H1 (cell line): ENCODE data around the gene TMCC3. TPM values are rescaled to one million over a fixed set of nuclear protein-coding genes. Genes with fewer than 3 reads are reported as not detected.

Experiments used
- CTCF ChIA-PET: fragments of 300-600 bp; sonication (Branson Sonifier 250); formaldehyde crosslinking; loops from one replicate; lab custom pipeline; 2021; ENCODE audit not compliant: partially characterized antibody; lab: Charles Lee
- POLR2A ChIA-PET: fragments of 300-600 bp; sonication (Branson Sonifier 250); formaldehyde crosslinking; loops from one replicate; lab custom pipeline; 2021; ENCODE audit warnings: inconsistent platforms; ENCODE audit not compliant: partially characterized antibody; lab: Charles Lee
- DNase-seq, 2 experiments: peaks; one replicate each; pipeline versions ENCODE4 v3.0.0 to v3.0.0-alpha.2; 2010 to 2022; ENCODE audit warnings: low spot score in 2 of 2, low read depth in 1 of 2, mixed read lengths in 1 of 2
- FAIRE-seq: peaks from 2 replicates; lab custom pipeline; 2011; peaks lifted over from hg19 to GRCh38; lab: Jason Lieb, UNC
- H2AFZ ChIP-seq: 2 replicates; pipeline ENCODE4 v1.8.1; 2012; ENCODE audit warnings: low read length, inconsistent platforms
- H2AK5ac ChIP-seq: 2 replicates; pipeline ENCODE4 v1.6.1; 2013; ENCODE audit warnings: low read depth, low read length
- H2BK120ac ChIP-seq: replicated peaks from 2 replicates; pipeline ENCODE3; 2013; ENCODE audit warnings: low read depth, low read length, inconsistent platforms
- H2BK12ac ChIP-seq: 2 replicates; pipeline ENCODE4 v1.6.1; 2013; ENCODE audit warnings: low read depth, low read length
- H2BK15ac ChIP-seq: 2 replicates; pipeline ENCODE4 v1.6.1; 2013; ENCODE audit warnings: low read length
- H2BK20ac ChIP-seq: 2 replicates; pipeline ENCODE4 v1.6.1; 2013; ENCODE audit warnings: low read length
- H2BK5ac ChIP-seq: 2 replicates; pipeline ENCODE4 v1.6.1; 2013; ENCODE audit warnings: low read depth, low read length
- H3K14ac ChIP-seq: 2 replicates; pipeline ENCODE4 v1.6.1; 2013; ENCODE audit warnings: inconsistent platforms; ENCODE audit not compliant: insufficient read length
- H3K18ac ChIP-seq: 2 replicates; pipeline ENCODE4 v1.6.1; 2013; ENCODE audit warnings: low read length; ENCODE audit errors: extremely low read depth
- H3K23ac ChIP-seq: 2 replicates; pipeline ENCODE4 v1.6.1; 2013; ENCODE audit warnings: inconsistent platforms; ENCODE audit not compliant: insufficient read length
- H3K23me2 ChIP-seq: 2 replicates; pipeline ENCODE4 v1.6.1; 2013; ENCODE audit warnings: low read depth, low read length
- H3K27ac ChIP-seq: 2 replicates; pipeline ENCODE4 v1.6.1; 2011; ENCODE audit warnings: low read depth, low read length, inconsistent platforms
- H3K27me3 ChIP-seq, 4 experiments: replicated peaks in 1 of 4; 1 replicate in 1 of 4; 2 replicates in 3 of 4; pipeline versions ENCODE4 v1.6.1 to v1.8.1; 2011 to 2013; ENCODE audit warnings: low read length in 3 of 4, mild to moderate bottlenecking in 3 of 4, inconsistent platforms in 2 of 4, mixed read lengths in 2 of 4, moderate library complexity in 1 of 4; ENCODE audit not compliant: control insufficient read depth in 3 of 4, insufficient read depth in 3 of 4; ENCODE audit errors: extremely low read depth in 1 of 4
- H3K36me3 ChIP-seq, 4 experiments: 2 replicates each; pipeline versions ENCODE4 v1.6.1 to v1.8.1; 2011 to 2013; ENCODE audit warnings: mild to moderate bottlenecking in 4 of 4, low read length in 3 of 4, moderate library complexity in 2 of 4, control low read depth in 1 of 4, inconsistent platforms in 1 of 4; ENCODE audit not compliant: insufficient read depth in 4 of 4, control insufficient read depth in 2 of 4
- H3K4ac ChIP-seq: replicated peaks from 2 replicates; pipeline ENCODE3; 2013; ENCODE audit warnings: low read length, low read depth, mixed read lengths, inconsistent platforms; ENCODE audit not compliant: insufficient read length
- H3K4me1 ChIP-seq, 4 experiments: replicated peaks in 1 of 4; 1 replicate in 1 of 4; 2 replicates in 3 of 4; pipeline versions ENCODE4 v1.6.1 to v1.8.1; 2011 to 2013; ENCODE audit warnings: low read length in 3 of 4, inconsistent platforms in 2 of 4, mixed read lengths in 1 of 4; ENCODE audit not compliant: insufficient read depth in 4 of 4, control insufficient read depth in 3 of 4
- H3K4me2 ChIP-seq, 2 experiments: 2 replicates each; pipeline versions ENCODE4 v1.6.1 to v1.8.1; 2011 to 2013; ENCODE audit warnings: low read depth in 2 of 2, low read length in 2 of 2, control low read depth in 1 of 2, inconsistent platforms in 1 of 2, mild to moderate bottlenecking in 1 of 2; ENCODE audit not compliant: insufficient read depth in 1 of 2
- H3K4me3 ChIP-seq, 4 experiments: fragments of 200-600, 300-600 bp in 1 of 4; sonication (generic), shearing (Covaris generic), sonication (Bioruptor Twin) in 1 of 4; 2 replicates each; pipeline versions ENCODE4 v1.5.1 to v1.8.1; 2011 to 2016; ENCODE audit warnings: low read length in 4 of 4, low read depth in 3 of 4, control low read depth in 2 of 4, inconsistent platforms in 2 of 4, mild to moderate bottlenecking in 2 of 4, mixed read lengths in 1 of 4, moderate library complexity in 1 of 4; ENCODE audit not compliant: insufficient read depth in 2 of 4; ENCODE audit errors: extremely low read depth in 1 of 4
- H3K56ac ChIP-seq: replicated peaks from 2 replicates; pipeline ENCODE3; 2013; ENCODE audit warnings: low read depth, mild to moderate bottlenecking, mixed read lengths, low read length, inconsistent platforms; ENCODE audit not compliant: insufficient read length
- H3K79me1 ChIP-seq: 2 replicates; pipeline ENCODE4 v1.6.1; 2013; ENCODE audit warnings: low read depth, low read length, control low read depth
- H3K79me2 ChIP-seq, 2 experiments: 2 replicates each; pipeline versions ENCODE4 v1.6.1 to v1.8.1; 2012 to 2013; ENCODE audit warnings: low read length in 2 of 2, mild to moderate bottlenecking in 2 of 2, inconsistent platforms in 1 of 2; ENCODE audit not compliant: insufficient read depth in 2 of 2, control insufficient read depth in 1 of 2
- H3K9ac ChIP-seq, 4 experiments: replicated peaks in 1 of 4; 1 replicate in 1 of 4; 2 replicates in 3 of 4; pipeline versions ENCODE4 v1.6.1 to v1.8.1; 2011 to 2013; ENCODE audit warnings: low read depth in 3 of 4, low read length in 3 of 4, control low read depth in 2 of 4, mild to moderate bottlenecking in 2 of 4, moderate library complexity in 2 of 4, inconsistent platforms in 1 of 4; ENCODE audit errors: extremely low read depth in 1 of 4
- H3K9me3 ChIP-seq, 2 experiments: 2 replicates each; pipeline versions ENCODE4 v1.6.1 to v1.8.1; 2012 to 2013; ENCODE audit warnings: mild to moderate bottlenecking in 2 of 2, moderate library complexity in 2 of 2, control low read depth in 1 of 2, inconsistent platforms in 1 of 2, low read depth in 1 of 2, low read length in 1 of 2, mixed read lengths in 1 of 2; ENCODE audit not compliant: insufficient read depth in 2 of 2
- H4K20me1 ChIP-seq, 2 experiments: replicated peaks in 1 of 2; 2 replicates each; pipeline versions ENCODE3 to v1.8.1; 2011 to 2013; ENCODE audit warnings: inconsistent platforms in 2 of 2, low read length in 2 of 2, mild to moderate bottlenecking in 1 of 2; ENCODE audit not compliant: insufficient read depth in 2 of 2, control insufficient read depth in 1 of 2
- H4K5ac ChIP-seq: 2 replicates; pipeline ENCODE4 v1.6.1; 2013; ENCODE audit warnings: low read length, low read depth, mixed read lengths, inconsistent platforms; ENCODE audit not compliant: insufficient read length
- H4K8ac ChIP-seq: 2 replicates; pipeline ENCODE4 v1.8.0; 2013; ENCODE audit warnings: mild to moderate bottlenecking, moderate library complexity, low read length, inconsistent platforms; ENCODE audit not compliant: insufficient read depth; ENCODE audit errors: extremely low read depth
- H4K91ac ChIP-seq: replicated peaks from 2 replicates; pipeline ENCODE3; 2013; ENCODE audit warnings: low read length, mixed read lengths, inconsistent platforms; ENCODE audit not compliant: insufficient read length
- TAF7 ChIP-seq: optimal IDR thresholded peaks from 2 replicates; pipeline ENCODE3; 2011; ENCODE audit warnings: low read depth, mild to moderate bottlenecking, inconsistent platforms, low read length, moderate library complexity, borderline replicate concordance
- WGBS, 2 experiments: shearing (Covaris generic) in 1 of 2; methylation state at CpG; one replicate each; pipeline versions ENCODE4 v1.1.6 to v1.1.7; 2013 to 2015; ENCODE audit warnings: low lambda C conversion rate in 2 of 2, mixed read lengths in 2 of 2, inconsistent platforms in 1 of 2, low coverage in 1 of 2, missing lambda C conversion rate in 1 of 2; ENCODE audit not compliant: insufficient replicate concordance in 2 of 2, insufficient coverage in 1 of 2, insufficient read length in 1 of 2; ENCODE audit errors: extremely low coverage in 1 of 2, missing lambda C conversion rate in 1 of 2; 5-methylcytosine and 5-hydroxymethylcytosine counted together
- polyA plus RNA-seq, 7 experiments: library from polyadenylated mRNA; depleted of rRNA in 3 of 7; stranded (reverse) in 5 of 7; unstranded in 2 of 7; fragments of >200 nt in 5 of 7; fragments of 200-250 nt in 2 of 7; gene quantifications; 1 replicate in 5 of 7; 2 replicates in 1 of 7; 4 replicates in 1 of 7; pipeline versions ENCODE4 v1.2.1 to v1.2.3, GENCODE V29; 2011 to 2013; ENCODE audit warnings: missing spikeins in 2 of 7, mixed read lengths in 2 of 7
- total RNA-seq: library from RNA; stranded (reverse); fragmentation: NEBNext Ultra II Directional; extraction: Animal tissue kit (Norgen Biotek cat#: 25700); gene quantifications from 2 replicates; pipeline ENCODE4 v1.2.1, GENCODE V29; 2021

TMCC3 gene
- total and polyA plus RNA-seq, 2 of the 8 experiments (the other 6 are each of a cell fraction or from before 2014, with no cell fraction given), result 1.7 to 4.1 TPM

DNA sequence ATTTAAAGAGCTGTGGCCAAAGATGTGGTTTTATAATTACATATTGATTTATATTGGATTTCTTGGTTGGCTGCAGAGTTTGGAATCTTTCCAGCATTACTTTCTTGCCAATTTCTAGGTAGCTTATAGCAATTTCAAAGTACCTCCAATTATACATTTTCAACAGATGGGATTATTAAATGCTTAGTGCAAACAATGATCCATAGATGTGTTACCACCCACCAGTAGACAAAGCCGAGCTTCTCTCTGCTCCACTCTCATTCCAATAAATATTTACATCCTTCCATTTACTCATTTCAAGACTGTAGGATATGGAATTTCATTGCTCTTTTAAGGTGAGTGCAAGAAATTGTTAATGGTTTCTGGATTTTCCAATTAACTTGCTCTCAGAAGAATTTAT, 21.6 kb upstream of the TMCC3 start:
- CTCF ChIA-PET, result no interaction called here

More for the DNA sequence above, 21.6 kb upstream of the TMCC3 start:
- H3K27ac ChIP-seq, result no peak overlapping the region
- no peaks in the 10 kb centered on the region for H4K20me1 ChIP-seq
- no peak for DNase-seq
- H4K5ac ChIP-seq, result no peak overlapping the region
- no peak overlapping the region for H2BK12ac ChIP-seq
- H3K27me3 ChIP-seq, result no peaks in the 10 kb centered on the region
- no peaks in the 10 kb centered on the region for H3K23me2 ChIP-seq
- H3K4ac ChIP-seq, result no peak overlapping the region
- H3K14ac ChIP-seq, result no peak overlapping the region
- H3K4me2 ChIP-seq, result no peak overlapping the region
- no peak overlapping the region for H3K18ac ChIP-seq
- POLR2A ChIA-PET, result no interaction called here
- 95% methylated on average over 1 of the region's 1 CpG; no CpG with 5 or more reads in 1 of the 2 experiments for WGBS, 2 experiments
- no peak overlapping the region for H4K8ac ChIP-seq
- no peak overlapping the region for H4K91ac ChIP-seq
- no peak overlapping the region for H2BK20ac ChIP-seq
- H2AFZ ChIP-seq, result no peak overlapping the region
- no peaks in the 10 kb centered on the region; the same call in 1 of the 2 replicates for H3K79me1 ChIP-seq
- H3K79me2 ChIP-seq, result no peaks in the 10 kb centered on the region
- no peak overlapping the region for H3K23ac ChIP-seq
- H3K56ac ChIP-seq, result no peak overlapping the region
- TF ChIP-seq TAF7, result no peak
- TF ChIP-seq, all 59 proteins: peak for 0
- no peak for FAIRE-seq
- H2BK120ac ChIP-seq, result no peak overlapping the region
- no peak overlapping the region for H3K9ac ChIP-seq
- H3K4me1 ChIP-seq, result peaks cover 0 to 5% (median 0%) of the 10 kb centered on the region in 4 experiments; a peak in 1 of 7 replicates
- H3K4me3 ChIP-seq, result no peak overlapping the region
- no peak overlapping the region for H2BK5ac ChIP-seq
- H3K9me3 ChIP-seq, result no peaks in the 10 kb centered on the region
- no peak overlapping the region for H2AK5ac ChIP-seq
- H2BK15ac ChIP-seq, result no peak overlapping the region
- no peaks in the 10 kb centered on the region for H3K36me3 ChIP-seq
